HepG2 (cell line): Measurements from ENCODE around the gene GPRC5D. TPM values are rescaled to one million over a fixed set of nuclear protein-coding genes. Genes with fewer than 3 reads are reported as not detected.

ENCODE experiments used
- ATAC-seq: fragments of 200-7000 bp; cut with Tn5 transposase; 3 replicates; pipeline ENCODE4 v1.9.1; 2020; ENCODE audit warnings: mild to moderate bottlenecking, moderate library complexity
- BruUV-seq: library from RNA; stranded (reverse); fragments of 400-500 nt; replicated peaks from 2 replicates; lab custom pipeline; 2021; lab: Mats Ljungman, UMichigan
- CTCF ChIA-PET: fragments of 300-600 bp; formaldehyde crosslinking; extraction: SDS; loops from one replicate; lab custom pipeline; 2021; ENCODE audit warnings: low total read pairs, inconsistent platforms, low intra/inter-chr PET ratio; lab: Yijun Ruan, JAX
- POLR2A ChIA-PET: fragments of 350-600 bp; sonication (Branson Sonifier 250); formaldehyde crosslinking; loops from one replicate; lab custom pipeline; 2020; ENCODE audit warnings: antibody characterized with exemption, inconsistent platforms; lab: Yijun Ruan, JAX
- DNase-seq: peaks from one replicate; pipeline ENCODE4 v3.0.0-alpha.2; 2015; ENCODE audit warnings: low spot score
- FAIRE-seq: peaks from 3 replicates; lab custom pipeline; 2011; peaks lifted over from hg19 to GRCh38; lab: Jason Lieb, UNC
- H2AFZ ChIP-seq: one replicate; pipeline ENCODE4 v1.6.1; 2011; ENCODE audit warnings: low read length, inconsistent platforms
- H3K27ac ChIP-seq: fragments of 300-600 bp; 3 replicates; pipeline ENCODE4 v1.8.0; 2011; ENCODE audit warnings: mixed run types, mild to moderate bottlenecking, mixed read lengths, low read length, inconsistent platforms; ENCODE audit not compliant: insufficient read depth; ENCODE audit errors: extremely low read length
- H3K27me3 ChIP-seq, 2 experiments: fragments of 200-600 bp in 1 of 2; 2 replicates in 1 of 2; 3 replicates in 1 of 2; pipeline versions ENCODE4 v1.6.0 to v1.8.0; 2011; ENCODE audit warnings: low read length in 2 of 2, mild to moderate bottlenecking in 2 of 2, moderate library complexity in 2 of 2, inconsistent platforms in 1 of 2; ENCODE audit not compliant: insufficient read depth in 2 of 2, control insufficient read depth in 1 of 2
- H3K36me3 ChIP-seq, 2 experiments: fragments of 200-600 bp in 1 of 2; replicated peaks in 1 of 2; 2 replicates in 1 of 2; 3 replicates in 1 of 2; pipeline versions ENCODE4 v1.5.1 to v1.8.0; 2011; ENCODE audit warnings: low read length in 2 of 2, inconsistent platforms in 1 of 2; ENCODE audit not compliant: insufficient read depth in 2 of 2, control insufficient read depth in 1 of 2
- H3K4me1 ChIP-seq: 2 replicates; pipeline ENCODE4 v1.5.1; 2012; ENCODE audit warnings: low read length, inconsistent platforms; ENCODE audit not compliant: insufficient read depth
- H3K4me2 ChIP-seq: 2 replicates; pipeline ENCODE4 v1.6.0; 2011; ENCODE audit warnings: low read depth, low read length, inconsistent platforms
- H3K4me3 ChIP-seq, 3 experiments: fragments of 200-600 bp in 1 of 3; sonication (generic), shearing (Covaris generic) in 1 of 3; replicated peaks in 1 of 3; 2 replicates each; pipeline ENCODE4 v1.5.1; 2011 to 2016; ENCODE audit warnings: low read length in 3 of 3, inconsistent platforms in 2 of 3, low read depth in 2 of 3, mild to moderate bottlenecking in 2 of 3, control low read depth in 1 of 3, mixed read lengths in 1 of 3; ENCODE audit not compliant: insufficient read depth in 1 of 3
- H3K79me2 ChIP-seq: one replicate; pipeline ENCODE4 v1.6.1; 2011; ENCODE audit warnings: low read length, inconsistent platforms; ENCODE audit not compliant: insufficient read depth
- H3K9ac ChIP-seq: 2 replicates; pipeline ENCODE4 v1.6.0; 2011; ENCODE audit warnings: mild to moderate bottlenecking, low read depth, low read length, inconsistent platforms; ENCODE audit not compliant: insufficient read depth
- H3K9me3 ChIP-seq: 2 replicates; pipeline ENCODE4 v1.5.1; 2012; ENCODE audit warnings: mild to moderate bottlenecking, low read length
- H4K20me1 ChIP-seq: 2 replicates; pipeline ENCODE4 v1.6.0; 2011; ENCODE audit warnings: inconsistent platforms, mild to moderate bottlenecking, low read length, moderate library complexity; ENCODE audit not compliant: insufficient read depth
- DMTF1 ChIP-seq: sonication (generic); formaldehyde crosslinking; IDR thresholded peaks from 2 replicates; pipeline ENCODE4 v1.4.0; 2020; ENCODE audit warnings: mild to moderate bottlenecking, missing genetic modification reagents
- E2F5 ChIP-seq: sonication (generic); formaldehyde crosslinking; conservative IDR thresholded peaks from 2 replicates; pipeline ENCODE4 v1.4.0; 2020; ENCODE audit warnings: missing genetic modification reagents
- FUBP1 ChIP-seq: sonication (generic); formaldehyde crosslinking; IDR thresholded peaks from 2 replicates; pipeline ENCODE4 v1.5.1; 2020; ENCODE audit warnings: missing genetic modification reagents, mild to moderate bottlenecking, borderline replicate concordance
- NFE2L1 ChIP-seq: sonication (generic); formaldehyde crosslinking; IDR thresholded peaks from 2 replicates; pipeline ENCODE4 v1.4.0; 2020; ENCODE audit warnings: missing genetic modification reagents, mild to moderate bottlenecking, borderline replicate concordance
- NR2F2 ChIP-seq: IDR thresholded peaks from 2 replicates; pipeline ENCODE4 v1.6.1; 2012; ENCODE audit warnings: low read depth, inconsistent platforms, borderline replicate concordance
- PHB2 ChIP-seq: fragments of 450-650 bp; IDR thresholded peaks from 2 replicates; pipeline ENCODE4 v1.6.1; 2018; ENCODE audit not compliant: partially characterized antibody
- PTBP1 ChIP-seq: fragments of 200-400 bp; formaldehyde crosslinking; IDR thresholded peaks from 2 replicates; pipeline ENCODE4 v1.6.1; 2018; ENCODE audit warnings: low read length, low read depth; ENCODE audit not compliant: poor library complexity, severe bottlenecking
- TEAD3 ChIP-seq: optimal IDR thresholded peaks from 2 replicates; pipeline ENCODE3; 2016; ENCODE audit warnings: borderline replicate concordance
- ZNF282 ChIP-seq: fragments of 450-650 bp; IDR thresholded peaks from 2 replicates; pipeline ENCODE4 v1.6.1; 2018; ENCODE audit not compliant: partially characterized antibody
- ZNF34 ChIP-seq: sonication (generic); formaldehyde crosslinking; IDR thresholded peaks from 2 replicates; pipeline ENCODE4 v1.4.0; 2020; ENCODE audit warnings: mild to moderate bottlenecking, missing genetic modification reagents, borderline replicate concordance
- ZNF660 ChIP-seq: sonication (generic); formaldehyde crosslinking; IDR thresholded peaks from 2 replicates; pipeline ENCODE4 v1.5.1; 2020; ENCODE audit warnings: mild to moderate bottlenecking, low read depth, missing genetic modification reagents, borderline replicate concordance
- ZZZ3 ChIP-seq: sonication (generic); formaldehyde crosslinking; IDR thresholded peaks from 2 replicates; pipeline ENCODE4 v1.4.0; 2020; ENCODE audit warnings: missing genetic modification reagents, mild to moderate bottlenecking, borderline replicate concordance
- WGBS: methylation state at CpG from one replicate; pipeline ENCODE4 v1.1.6; 2017; ENCODE audit warnings: low lambda C conversion rate; 5-methylcytosine and 5-hydroxymethylcytosine counted together
- in situ Hi-C: cut with HindIII; loops from 2 replicates; pipeline ENCODE4 v1.10.0; 2017; ENCODE audit warnings: low pct_unique_long_range_greater_than_20kb; ENCODE audit not compliant: extremely low pct_ligation_motif_present
- intact Hi-C: fragments of 100-400 bp; cut with micrococcal nuclease; formaldehyde crosslinking; loops from one replicate; pipeline ENCODE4 v1.10.0; 2022; ENCODE audit not compliant: unreplicated experiment
- polyA plus RNA-seq, 8 experiments: library from polyadenylated mRNA; depleted of rRNA in 3 of 8; stranded (reverse) in 7 of 8; unstranded in 1 of 8; fragments of >200 nt; fragmentation: Illumina TruSeq in 4 of 8; extraction: Trizol in 4 of 8; gene quantifications; 2 replicates each; pipeline versions ENCODE4 v1.2.1 to v1.2.3, GENCODE V29; 2011 to 2016; ENCODE audit warnings: low read depth in 4 of 8, missing spikeins in 1 of 8, mixed read lengths in 1 of 8; ENCODE audit not compliant: insufficient read depth in 1 of 8
- total RNA-seq, 5 experiments: library from RNA; depleted of rRNA; stranded (reverse); fragments of >200 nt; fragmentation: Illumina TruSeq; extraction: Trizol; gene quantifications; 2 replicates each; pipeline ENCODE4 v1.2.3, GENCODE V29; 2016; ENCODE audit warnings: low read depth in 1 of 5

The GPRC5D gene
- total and polyA plus RNA-seq, 2 of the 13 experiments (the other 11 are each of a cell fraction or from before 2014, with no cell fraction given) = not detected

GRCh38 chr12:12987421-12987820 is 35.5 kb upstream of the GPRC5D start:
- Histone ChIP-seq H2AFZ (no peak overlapping the region), H4K20me1 (no peaks in the 10 kb centered on the region), H3K27ac (no peak overlapping the region), H3K79me2 (no peaks in the 10 kb centered on the region), H3K9ac (no peak overlapping the region), H3K4me2 (no peak overlapping the region), H3K4me3 (no peak overlapping the region), H3K36me3 (peaks cover 16 to 44% of the 10 kb centered on the region in 2 experiments), H3K27me3 (no peaks in the 10 kb centered on the region), H3K9me3 (no peaks in the 10 kb centered on the region), H3K4me1 (peaks cover 3% of the 10 kb centered on the region)
- DNase-seq = no peak
- FAIRE-seq = no peak
- no peak for TF ChIP-seq DMTF1 (CRISPR knock-in tag)
- TF ChIP-seq TEAD3 (CRISPR knock-in tag) = no peak
- no peak for TF ChIP-seq NR2F2
- no peak for TF ChIP-seq PHB2
- in situ Hi-C loops (no loop called here), intact Hi-C loops (loop anchor here (2.0 kb wide), 1 partner anchor 225 kb away; no protein-coding TSS in a partner anchor)
- ATAC-seq = no peak
- WGBS = 81% methylated on average over 5 of the region's 5 CpGs
- BruUV-seq = no TSS peak
- CTCF ChIA-PET = no interaction called here
- POLR2A ChIA-PET = no interaction called here

- H3K27me3 ChIP-seq = no peaks in the 10 kb centered on the region
- H3K4me1 ChIP-seq = no peaks in the 10 kb centered on the region
- ChIA-PET POLR2A (no interaction called here), CTCF (no interaction called here)
- H4K20me1 ChIP-seq = no peaks in the 10 kb centered on the region
- no peak overlapping the region for H3K4me2 ChIP-seq
- H3K36me3 ChIP-seq = peaks cover 16 to 50% of the 10 kb centered on the region in 2 experiments
- no peak for DNase-seq
- intact Hi-C loops = loop anchor here (2.0 kb wide), 1 partner anchor 226 kb away; no protein-coding TSS in a partner anchor
- no peaks in the 10 kb centered on the region for H3K79me2 ChIP-seq
- no peak overlapping the region for H3K27ac ChIP-seq
- 98% methylated on average over 10 of the region's 10 CpGs for WGBS
- FAIRE-seq = no peak
- H3K4me3 ChIP-seq = no peak overlapping the region
- H3K9me3 ChIP-seq = no peaks in the 10 kb centered on the region
- no peak overlapping the region for H2AFZ ChIP-seq
- ATAC-seq = no peak
- H3K9ac ChIP-seq = no peak overlapping the region
- TSS peak; percentile 19 for BruUV-seq
- in situ Hi-C loops = no loop called here
- TF ChIP-seq ZZZ3 = no peak
- no peak for TF ChIP-seq E2F5 (CRISPR knock-in tag)
- no peak for TF ChIP-seq NFE2L1 (CRISPR knock-in tag)
- TF ChIP-seq FUBP1 (CRISPR knock-in tag) = no peak
- no peak for TF ChIP-seq PTBP1
- no peak for TF ChIP-seq ZNF660 (CRISPR knock-in tag)
- TF ChIP-seq ZNF282 = no peak
- no peak for TF ChIP-seq ZNF34 (CRISPR knock-in tag)
These were observed 34.9 kb upstream of the GPRC5D start for GRCh38 chr12:12986775-12987331.
